Mesothelial cell of epicardium (in vitro differentiated cells): ENCODE results near the gene APBA1. TPM values are rescaled to one million over a fixed set of nuclear protein-coding genes. Genes with fewer than 3 reads are reported as not detected.

Experiments used
- DNase-seq, 2 experiments: peaks; one replicate each; pipeline ENCODE4 v3.0.0; 2021; ENCODE audit warnings: low spot score in 2 of 2; ENCODE audit not compliant: unreplicated experiment in 2 of 2
- H3K27ac Mint-ChIP-seq: 2 replicates; pipeline ENCODE4 v1.8.0; 2021; ENCODE audit warnings: mixed read lengths
- H3K27me3 Mint-ChIP-seq: 2 replicates; pipeline ENCODE4 v1.8.0; 2021; ENCODE audit warnings: low read depth, mixed read lengths
- H3K36me3 Mint-ChIP-seq: 2 replicates; pipeline ENCODE4 v1.8.0; 2021; ENCODE audit warnings: mixed read lengths
- H3K4me1 Mint-ChIP-seq: 2 replicates; pipeline ENCODE4 v1.8.0; 2021; ENCODE audit warnings: mixed read lengths
- H3K4me3 Mint-ChIP-seq: 2 replicates; pipeline ENCODE4 v1.8.0; 2021; ENCODE audit warnings: mild to moderate bottlenecking, moderate library complexity, mixed read lengths
- H3K9me3 Mint-ChIP-seq: 2 replicates; pipeline ENCODE4 v1.8.0; 2021; ENCODE audit warnings: mixed read lengths
- total RNA-seq: library from RNA; stranded (reverse); gene quantifications from 3 replicates; pipeline ENCODE4 v1.2.1, GENCODE V29; 2021
- TF ChIP-seq, protein P1 (sequence below): fragments of 200-600 bp; sonication (generic); IDR thresholded peaks from one replicate; pipeline ENCODE4 v1.5.0; 2021; ENCODE audit warnings: antibody characterized with exemption; ENCODE audit not compliant: unreplicated experiment

Gene APBA1
- total RNA-seq, 1 donor from 2014 or later: 18.4 TPM

DNA sequence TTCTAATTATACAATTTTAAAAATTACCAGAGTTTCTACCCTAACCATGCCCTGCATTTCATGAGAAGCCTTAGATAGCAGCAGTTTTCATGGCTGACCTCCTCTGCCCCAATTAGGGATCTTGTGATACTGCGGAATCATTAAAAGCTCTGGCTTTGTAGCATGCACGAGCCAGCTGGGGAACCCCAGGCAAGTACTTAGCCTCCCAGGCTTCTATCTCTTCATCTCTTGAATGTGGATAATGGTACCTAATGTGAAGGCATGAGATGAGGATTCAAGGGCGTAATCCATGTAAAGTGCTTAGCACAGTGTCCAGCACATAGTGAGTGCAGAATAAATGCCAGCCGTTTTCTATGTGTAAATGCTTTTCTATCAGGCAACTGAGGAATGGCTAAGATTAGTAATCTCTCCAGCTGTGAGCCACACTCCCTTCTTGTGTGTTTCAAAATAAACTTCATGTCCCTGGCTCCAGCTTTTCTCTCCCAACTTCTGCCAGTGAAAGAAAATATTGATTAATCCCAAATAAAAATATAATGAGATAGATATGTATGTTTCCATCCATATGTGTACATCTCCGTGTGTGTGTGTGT, 88.4 kb downstream of the APBA1 start:
- Mint-ChIP-seq H3K9me3 (no peaks in the 10 kb centered on the region), H3K27ac (no peak overlapping the region), H3K4me3 (no peak overlapping the region), H3K4me1 (peaks cover 8% of the 10 kb centered on the region), H3K27me3 (peaks cover 71% of the 10 kb centered on the region), H3K36me3 (no peaks in the 10 kb centered on the region)
- TF ChIP-seq, protein P1, sequence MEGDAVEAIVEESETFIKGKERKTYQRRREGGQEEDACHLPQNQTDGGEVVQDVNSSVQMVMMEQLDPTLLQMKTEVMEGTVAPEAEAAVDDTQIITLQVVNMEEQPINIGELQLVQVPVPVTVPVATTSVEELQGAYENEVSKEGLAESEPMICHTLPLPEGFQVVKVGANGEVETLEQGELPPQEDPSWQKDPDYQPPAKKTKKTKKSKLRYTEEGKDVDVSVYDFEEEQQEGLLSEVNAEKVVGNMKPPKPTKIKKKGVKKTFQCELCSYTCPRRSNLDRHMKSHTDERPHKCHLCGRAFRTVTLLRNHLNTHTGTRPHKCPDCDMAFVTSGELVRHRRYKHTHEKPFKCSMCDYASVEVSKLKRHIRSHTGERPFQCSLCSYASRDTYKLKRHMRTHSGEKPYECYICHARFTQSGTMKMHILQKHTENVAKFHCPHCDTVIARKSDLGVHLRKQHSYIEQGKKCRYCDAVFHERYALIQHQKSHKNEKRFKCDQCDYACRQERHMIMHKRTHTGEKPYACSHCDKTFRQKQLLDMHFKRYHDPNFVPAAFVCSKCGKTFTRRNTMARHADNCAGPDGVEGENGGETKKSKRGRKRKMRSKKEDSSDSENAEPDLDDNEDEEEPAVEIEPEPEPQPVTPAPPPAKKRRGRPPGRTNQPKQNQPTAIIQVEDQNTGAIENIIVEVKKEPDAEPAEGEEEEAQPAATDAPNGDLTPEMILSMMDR: no peak
- no peak for DNase-seq

DNA sequence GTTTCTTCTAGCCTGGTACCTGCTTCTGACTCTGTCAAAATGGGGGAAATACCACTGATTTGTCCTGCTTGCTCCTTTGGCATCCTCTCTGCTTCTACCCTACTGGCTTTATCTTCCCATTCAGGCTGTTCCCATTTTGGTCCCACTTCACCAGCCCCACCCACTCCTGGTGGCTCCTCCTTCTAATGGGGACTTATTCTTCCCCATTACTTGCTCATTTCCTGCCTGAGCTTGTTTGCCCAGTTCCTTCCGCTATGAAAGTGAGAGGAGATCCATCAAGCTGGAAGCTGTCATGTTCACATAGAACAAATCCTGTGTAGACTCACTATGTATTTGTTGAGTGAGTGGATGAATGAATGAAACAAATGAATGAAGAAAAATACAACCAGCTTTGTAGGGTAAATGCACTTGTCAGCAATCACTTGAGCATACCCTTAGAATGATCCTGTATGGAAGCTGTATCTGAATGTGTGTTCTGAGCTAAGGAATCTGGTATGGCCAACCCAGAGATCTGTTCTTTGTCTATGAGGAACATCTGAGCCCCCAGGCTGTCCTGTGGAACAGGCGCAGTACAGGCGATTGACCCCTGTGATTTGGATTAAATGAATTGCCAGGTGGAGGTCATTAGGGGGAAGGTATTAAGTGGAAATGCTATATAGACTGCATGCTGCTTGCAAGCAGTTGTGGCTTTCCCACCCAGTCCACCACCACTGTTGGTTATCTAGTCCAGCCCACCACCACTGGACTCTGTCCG, 89.5 kb downstream of the APBA1 start:
- Mint-ChIP-seq H3K4me1 (peaks cover 8% of the 10 kb centered on the region), H3K27ac (no peak overlapping the region), H3K9me3 (no peaks in the 10 kb centered on the region), H3K27me3 (peaks cover 65% of the 10 kb centered on the region), H3K36me3 (no peaks in the 10 kb centered on the region), H3K4me3 (no peak overlapping the region)
- TF ChIP-seq, protein P1: no peak
- DNase-seq: no peak

DNA sequence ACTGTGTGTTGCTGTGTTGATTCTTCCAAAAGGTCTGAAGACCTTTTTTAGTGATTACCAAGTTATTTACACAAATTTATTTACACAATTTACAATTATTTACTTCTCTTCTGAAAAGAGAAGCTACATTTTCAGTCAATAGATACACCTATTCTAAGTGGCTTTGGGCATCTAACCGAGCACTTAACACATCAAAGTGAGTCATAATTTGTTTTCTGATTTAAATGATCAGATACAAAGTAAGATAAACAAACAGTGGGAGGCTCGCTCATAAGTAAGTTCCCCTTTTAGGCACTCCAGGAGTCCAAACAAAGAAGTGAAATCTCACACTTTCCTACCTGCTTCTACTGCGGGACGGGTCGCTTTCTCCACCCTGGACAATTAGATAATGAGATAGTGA, 90.2 kb downstream of the APBA1 start:
- Mint-ChIP-seq H3K4me3 (no peak overlapping the region), H3K27me3 (peaks cover 58% of the 10 kb centered on the region), H3K9me3 (no peaks in the 10 kb centered on the region), H3K36me3 (no peaks in the 10 kb centered on the region), H3K4me1 (peaks cover 8% of the 10 kb centered on the region), H3K27ac (no peak overlapping the region)
- no peak for DNase-seq
- TF ChIP-seq, protein P1: no peak

DNA sequence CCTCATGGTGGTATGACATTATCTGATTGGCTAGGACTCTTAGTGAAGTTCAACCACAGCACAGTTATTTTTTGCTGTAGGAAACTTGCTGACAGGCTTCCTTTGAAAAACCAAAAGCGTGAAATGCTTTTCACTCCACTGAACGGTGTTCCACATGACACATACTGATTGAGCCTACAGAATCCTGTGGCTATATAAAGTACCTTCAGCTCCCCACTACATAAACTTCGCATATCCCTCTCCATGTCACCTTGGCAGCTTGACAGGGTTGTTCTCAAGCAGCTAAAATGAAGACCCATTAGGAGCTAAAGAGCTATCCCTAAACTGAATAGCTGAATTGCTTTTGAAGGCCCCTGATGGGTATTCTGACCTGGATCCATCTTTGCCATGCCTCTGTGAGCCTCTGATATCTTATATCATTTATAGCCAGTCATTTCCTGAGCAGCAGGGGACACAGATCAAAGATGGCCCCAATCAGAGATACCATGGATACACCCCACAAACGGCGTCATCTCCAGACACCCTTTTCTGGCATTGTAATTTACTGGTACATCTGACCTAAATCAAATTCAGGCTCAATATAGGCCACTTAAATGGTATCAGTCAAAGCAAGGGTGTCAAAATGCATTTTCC, 91.5 kb downstream of the APBA1 start:
- Mint-ChIP-seq H3K9me3 (no peaks in the 10 kb centered on the region), H3K4me3 (no peak overlapping the region), H3K36me3 (no peaks in the 10 kb centered on the region), H3K27ac (no peak overlapping the region), H3K27me3 (peaks cover 46% of the 10 kb centered on the region), H3K4me1 (peaks cover 8% of the 10 kb centered on the region)
- no peak for DNase-seq
- TF ChIP-seq, protein P1: no peak

DNA sequence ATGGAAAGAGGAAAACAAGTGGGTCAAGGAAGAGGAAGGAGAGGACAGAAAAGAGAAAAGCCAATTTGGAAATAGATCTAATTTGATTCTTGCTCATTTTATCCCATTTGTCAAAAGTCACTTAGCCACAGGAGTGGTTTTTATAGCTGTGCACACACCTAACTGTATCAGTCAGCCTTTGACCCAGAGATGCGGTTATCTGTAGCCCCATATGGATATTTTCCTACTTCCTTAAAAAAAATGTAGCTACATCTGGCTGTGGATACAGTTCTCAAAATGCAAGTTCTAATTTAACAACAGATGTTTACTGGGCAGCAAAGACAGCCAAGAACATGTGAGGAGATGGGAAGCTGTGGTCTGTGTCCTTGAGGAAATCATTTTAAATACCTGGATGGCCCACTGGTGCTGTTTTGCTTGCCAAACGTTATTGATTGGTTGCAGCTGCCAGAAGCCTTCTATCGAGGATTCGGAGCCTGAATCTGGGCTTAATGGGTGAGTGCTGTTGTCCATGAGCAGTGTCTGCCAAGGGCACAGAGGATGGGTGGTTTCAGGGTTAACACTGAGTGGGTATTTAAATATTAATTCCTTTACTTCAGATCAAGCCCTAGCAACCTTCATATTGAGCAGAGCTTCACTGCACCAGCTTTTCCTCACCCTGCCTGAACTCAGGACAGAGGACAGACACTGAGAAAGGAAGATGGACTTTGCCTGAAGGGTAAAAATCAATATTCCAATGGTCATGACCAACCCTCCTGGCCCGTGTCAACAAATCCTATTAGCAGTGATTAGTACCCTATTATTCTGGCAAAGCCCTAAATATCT, 92.2 kb downstream of the APBA1 start:
- Mint-ChIP-seq H3K36me3 (no peaks in the 10 kb centered on the region), H3K4me3 (no peak overlapping the region), H3K27ac (no peak overlapping the region), H3K9me3 (no peaks in the 10 kb centered on the region), H3K4me1 (peaks cover 8% of the 10 kb centered on the region), H3K27me3 (peaks cover 41% of the 10 kb centered on the region)
- TF ChIP-seq, protein P1: no peak
- DNase-seq: no peak
